ENCODE results near the gene PPP1R13B.
"Not testable (repeated sequence)": the region's sequence is repeated elsewhere in the genome, so short reads cannot be mapped to it uniquely, and the experiment has no call there.

The PPP1R13B gene

GRCh38 chr14:103847451-103848174, at the start of gene PPP1R13B:
PPP1R13B (minus strand) TSS chr14:103847575; CDS start chr14:103847307, 268 bp downstream.
- peak; percentile 87 for DNase-seq

GRCh38 chr14:103896578-103896977, 49.2 kb upstream of the PPP1R13B start:
- no peak for DNase-seq

GRCh38 chr14:103894723-103895059, 47.3 kb upstream of the PPP1R13B start:
- no peak for DNase-seq

- no peak for DNase-seq
These were observed 46.8 kb upstream of the PPP1R13B start for GRCh38 chr14:103894034-103894722.

GRCh38 chr14:103892247-103892646, 44.9 kb upstream of the PPP1R13B start:
- no peak for DNase-seq

- no peak for DNase-seq
These were observed 44.4 kb upstream of the PPP1R13B start for GRCh38 chr14:103891667-103892215.

GRCh38 chr14:103890821-103891666, 43.7 kb upstream of the PPP1R13B start:
- DNase-seq = no peak

GRCh38 chr14:103890052-103890371, 42.6 kb upstream of the PPP1R13B start:
- DNase-seq = no peak

GRCh38 chr14:103889313-103890051, 42.1 kb upstream of the PPP1R13B start:
- DNase-seq = no peak

- DNase-seq = not testable (repeated sequence)
These were observed 41.6 kb upstream of the PPP1R13B start for GRCh38 chr14:103889002-103889312.

GRCh38 chr14:103887557-103888115, 40.3 kb upstream of the PPP1R13B start:
- DNase-seq = no peak

- no peak for DNase-seq
These were observed 39.8 kb upstream of the PPP1R13B start for GRCh38 chr14:103887170-103887501.

- DNase-seq = no peak
These were observed 39.2 kb upstream of the PPP1R13B start for GRCh38 chr14:103886304-103887169.

- no peak for DNase-seq
These were observed 38.1 kb upstream of the PPP1R13B start for GRCh38 chr14:103885509-103885932.

GRCh38 chr14:103884854-103885253, 37.5 kb upstream of the PPP1R13B start:
- DNase-seq = no peak

- DNase-seq = no peak
These were observed 35.8 kb upstream of the PPP1R13B start for GRCh38 chr14:103883263-103883523.

GRCh38 chr14:103882503-103883262, 35.3 kb upstream of the PPP1R13B start:
- no peak for DNase-seq

GRCh38 chr14:103881268-103882201, 34.2 kb upstream of the PPP1R13B start:
- DNase-seq = no peak

GRCh38 chr14:103880348-103881267, 33.2 kb upstream of the PPP1R13B start:
- DNase-seq = peak; percentile 34

Data from NCI-H1105 treated with DMSO at 0.1 percent for 48 hours (cell line).